RKO (cell line): ENCODE data around the gene TTLL12.

Source experiments
- DNase-seq: peaks from one replicate; pipeline ENCODE4 v3.0.0-alpha.2; 2016; ENCODE audit warnings: low spot score

Gene TTLL12

DNA sequence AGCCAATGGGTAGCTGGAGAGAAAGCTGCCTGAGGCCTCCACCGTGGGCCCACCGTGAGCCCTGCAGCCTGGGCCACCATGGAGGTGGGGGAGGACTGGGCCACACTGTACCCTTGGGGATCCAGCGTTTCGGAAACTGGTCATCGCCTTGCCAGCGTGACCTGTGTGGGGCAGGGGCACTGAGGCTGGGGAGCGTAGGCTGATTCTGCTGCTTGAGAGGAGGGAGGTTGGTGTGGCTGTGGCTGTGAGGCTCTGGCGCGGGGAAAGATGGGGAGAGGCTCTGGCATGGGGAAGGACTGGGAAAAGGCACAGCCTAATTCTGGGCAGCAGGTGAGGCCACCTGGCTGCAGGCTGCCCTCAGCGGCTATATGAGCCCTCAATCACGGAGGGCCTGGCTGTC lies 12.6 kb upstream of the TTLL12 start:
- DNase-seq: no peak

DNA sequence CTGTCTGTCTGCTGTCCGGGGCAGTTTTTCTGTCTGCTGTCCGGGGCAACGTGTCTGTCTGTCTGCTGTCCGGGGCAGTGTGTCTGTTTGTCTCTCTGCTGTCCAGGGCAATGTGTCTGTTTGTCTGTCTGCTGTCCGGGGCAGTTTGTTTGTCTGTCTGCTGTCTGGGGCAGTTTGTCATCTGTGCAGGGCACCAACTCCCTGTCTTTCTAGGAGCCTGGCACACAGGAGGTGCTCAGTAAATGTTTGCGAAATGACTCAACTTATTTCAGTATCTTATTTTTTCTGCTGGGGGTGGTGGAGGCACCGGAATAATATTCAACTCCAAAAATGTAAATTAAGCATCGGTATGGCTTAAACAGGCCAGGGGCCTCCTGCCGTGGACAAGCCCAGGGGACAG lies 12.0 kb upstream of the TTLL12 start:
- DNase-seq: no peak

DNA sequence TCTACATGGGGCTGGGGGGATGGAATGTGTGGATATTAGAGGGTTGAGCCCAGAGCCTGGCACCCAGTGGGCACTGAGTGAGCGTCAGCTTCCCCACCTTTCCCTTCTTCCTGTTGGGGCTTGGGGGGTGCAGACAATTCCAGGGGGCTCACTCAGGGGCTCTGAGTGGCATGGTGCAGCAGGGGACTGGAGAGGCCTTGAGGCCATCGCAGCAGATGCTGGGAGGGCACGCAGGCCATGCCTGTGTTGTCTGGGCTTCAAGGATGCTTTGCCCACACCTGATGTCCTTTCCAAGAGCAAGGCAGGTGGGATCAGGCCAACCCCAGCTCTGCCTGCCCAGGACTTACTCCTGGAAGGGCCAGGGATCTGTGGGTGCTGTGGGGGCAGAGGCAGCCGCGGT lies 11.2 kb upstream of the TTLL12 start:
- no peak for DNase-seq

DNA sequence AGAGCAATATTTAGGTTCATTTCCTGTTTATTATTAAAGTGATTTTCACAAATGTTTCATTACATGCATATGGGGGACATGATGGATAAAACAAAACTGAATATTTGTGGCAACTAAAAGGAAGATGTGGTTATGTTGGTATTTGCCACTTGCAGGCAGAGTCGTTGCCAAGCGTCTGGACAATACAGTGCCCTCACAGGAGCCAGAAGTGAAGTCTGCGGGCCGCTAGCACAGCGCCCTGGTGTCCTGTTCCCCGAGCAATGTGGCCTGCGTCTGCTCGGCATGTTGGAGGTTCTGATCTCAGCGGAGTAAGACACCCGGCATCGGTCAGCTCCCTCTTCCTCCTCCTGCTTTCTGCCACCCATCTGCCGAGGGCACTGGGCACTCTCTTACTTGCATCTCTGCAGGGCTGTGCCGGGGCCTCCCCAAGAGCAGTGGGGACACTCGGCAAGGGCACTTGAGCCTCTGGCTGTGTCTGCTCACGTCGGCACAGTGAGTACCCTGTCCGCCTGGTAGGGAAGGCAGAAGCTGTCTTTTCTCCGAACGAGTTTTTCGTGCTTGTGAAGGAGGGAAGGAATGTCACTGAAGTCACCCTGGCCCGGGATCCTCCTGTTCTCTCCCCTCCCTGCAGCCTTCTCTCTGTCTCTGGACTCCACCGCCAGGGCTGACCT lies 10.5 kb upstream of the TTLL12 start:
- DNase-seq: no peak

DNA sequence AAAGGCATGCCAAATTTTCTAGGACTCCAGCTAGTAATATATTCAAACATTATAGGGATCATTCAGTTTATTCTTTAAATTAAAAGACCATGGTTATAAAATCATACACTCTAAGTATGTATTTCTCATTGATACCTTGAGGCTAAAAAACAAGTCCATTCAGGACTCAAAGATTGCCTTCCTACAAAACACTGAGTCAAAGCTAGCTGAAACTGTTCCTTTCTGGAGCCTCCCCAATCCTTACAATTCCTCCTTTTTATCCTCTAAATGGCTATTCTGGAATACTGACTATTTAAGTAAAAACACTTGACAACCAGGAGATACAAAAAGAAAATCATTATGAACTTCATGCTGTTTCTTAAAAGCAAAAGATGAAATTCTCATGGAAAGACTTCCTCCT lies 4.9 kb upstream of the TTLL12 start:
- no peak for DNase-seq

DNA sequence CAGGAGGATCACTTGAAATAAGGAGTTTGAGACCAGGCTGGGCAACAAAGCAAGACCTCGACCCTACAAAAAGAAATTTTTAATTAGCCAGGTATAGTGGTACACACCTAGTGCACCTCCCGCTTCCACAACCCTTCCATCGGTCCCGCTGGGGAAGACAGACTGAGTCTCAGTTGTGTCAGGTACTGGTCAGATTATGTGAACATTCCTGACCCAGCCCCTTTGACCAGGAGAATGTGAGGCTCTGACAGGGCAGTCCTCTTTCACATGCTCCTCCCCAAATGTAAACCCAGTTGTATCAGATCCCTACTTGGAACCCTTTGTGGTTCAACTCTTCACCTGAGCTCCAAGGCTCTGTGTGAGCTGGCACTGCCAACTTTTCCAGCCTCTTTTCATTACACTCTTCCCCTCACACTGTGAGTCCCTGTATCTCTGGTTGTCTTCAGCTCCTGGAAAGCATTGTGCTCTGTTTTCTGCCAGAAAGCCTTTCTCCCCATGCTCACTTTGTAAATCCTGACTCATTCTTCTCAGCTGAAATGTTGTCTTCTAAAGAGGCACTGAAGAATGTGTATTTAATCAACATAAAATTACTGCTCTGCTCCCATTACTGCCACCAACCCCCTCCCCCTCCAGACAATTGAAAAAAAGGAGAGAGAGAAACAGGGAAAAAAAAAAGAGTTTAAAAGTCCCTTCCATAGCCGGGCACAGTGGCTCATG lies 2.1 kb upstream of the TTLL12 start:
- no peak for DNase-seq

DNA sequence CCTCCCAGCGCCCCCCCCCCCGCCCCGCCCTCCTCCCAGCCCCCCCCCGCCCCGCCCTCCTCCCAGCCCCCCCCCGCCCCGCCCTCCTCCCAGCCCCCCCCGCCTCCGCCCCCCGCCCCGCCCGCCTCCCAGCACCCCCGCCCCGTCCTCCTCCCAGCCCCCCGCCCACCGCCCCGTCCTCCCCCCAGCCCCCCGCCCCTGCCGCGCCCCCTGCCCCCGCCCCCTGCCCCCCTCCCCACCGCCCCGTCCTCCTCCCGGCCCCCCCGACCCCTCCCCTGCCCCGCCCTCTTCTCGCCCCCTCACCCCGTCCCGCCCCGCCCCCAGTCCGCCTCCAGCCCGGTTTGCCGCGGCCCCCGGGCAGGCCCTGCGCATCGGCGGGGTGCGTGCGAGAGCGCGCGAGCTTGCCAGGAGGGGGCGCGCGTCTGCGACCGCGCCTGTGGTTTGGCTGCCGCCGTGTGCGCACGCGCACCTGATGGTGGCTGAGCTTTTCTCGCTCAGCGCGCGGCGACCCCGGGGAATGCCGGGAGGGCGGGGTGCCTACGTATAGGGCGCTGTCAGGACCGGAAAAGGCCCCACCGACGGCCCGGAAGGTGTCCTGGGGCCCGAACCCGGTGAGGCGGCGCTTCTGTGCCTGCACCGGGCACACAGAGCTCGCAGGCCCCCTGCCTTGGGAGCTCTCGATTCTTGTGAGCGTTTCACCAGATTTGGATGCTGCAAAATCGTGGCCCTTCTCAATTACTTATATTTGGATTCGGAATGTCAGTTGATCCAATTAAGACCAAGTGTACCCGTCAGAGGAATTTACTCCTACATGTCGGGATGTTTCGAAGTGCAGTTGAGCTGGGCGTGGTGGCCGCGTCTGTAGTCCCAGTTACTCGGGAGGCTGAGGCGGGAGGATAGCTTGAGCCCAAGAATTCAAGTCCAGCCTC lies 501 bp upstream of the TTLL12 start:
- DNase-seq: peak; percentile 95

DNA sequence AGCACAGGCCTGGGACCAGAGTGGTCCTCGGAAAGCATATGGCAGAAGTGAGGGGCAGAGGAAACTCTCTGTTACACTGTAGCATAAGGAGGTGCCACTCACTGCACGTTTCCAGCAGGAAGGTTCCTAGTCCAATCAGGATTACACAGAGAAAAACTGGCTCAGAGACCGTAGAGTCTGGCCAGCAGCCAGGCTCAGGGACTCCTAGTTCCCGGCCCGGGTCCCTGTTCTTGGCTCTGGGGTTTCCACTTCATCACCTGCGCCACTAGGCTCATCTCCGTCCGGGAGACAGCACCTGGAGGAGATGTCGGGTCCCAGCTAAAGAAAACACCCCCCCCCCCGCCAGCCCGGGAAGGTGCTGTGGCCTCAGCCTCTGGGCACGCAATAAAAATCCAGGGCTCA lies 1.1 kb downstream of the TTLL12 start:
- DNase-seq: peak; percentile 71

DNA sequence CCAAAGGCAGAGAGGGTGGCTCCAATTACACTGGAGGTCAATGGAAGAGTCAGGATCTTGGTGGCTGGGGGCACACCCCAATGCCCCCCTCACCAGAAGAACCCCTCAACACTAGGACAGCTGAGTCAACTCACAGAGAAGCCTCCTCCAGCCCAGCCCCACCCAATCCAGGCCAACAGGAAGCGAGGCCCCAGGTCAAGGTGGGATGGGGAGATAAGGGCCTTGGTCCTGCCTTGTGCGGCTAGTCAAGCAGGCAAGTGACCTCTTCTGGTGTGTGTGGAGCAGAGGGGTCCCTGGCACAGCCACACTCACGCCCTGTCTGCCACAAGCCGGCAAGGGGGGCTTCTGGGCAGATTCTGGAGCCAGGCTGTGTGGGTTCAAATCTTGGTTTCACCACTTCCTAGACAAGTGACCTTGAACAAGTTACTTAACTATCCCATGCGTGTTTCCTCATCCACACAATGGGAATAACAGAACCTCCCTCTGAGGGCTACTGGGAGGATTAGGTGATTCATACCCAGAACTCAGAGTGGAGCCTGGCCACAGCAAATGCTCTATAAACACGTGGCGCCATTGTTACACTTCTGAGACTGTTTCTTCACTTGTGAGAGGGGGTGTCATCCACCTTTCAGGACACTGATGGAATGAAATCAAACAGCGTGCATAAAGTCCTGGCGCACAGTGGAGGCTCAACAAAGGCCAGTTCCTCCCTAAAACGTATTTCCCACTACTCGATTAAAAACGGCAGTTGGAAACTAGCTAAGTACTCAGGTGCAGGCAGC lies 3.2 kb downstream of the TTLL12 start:
- no peak for DNase-seq

DNA sequence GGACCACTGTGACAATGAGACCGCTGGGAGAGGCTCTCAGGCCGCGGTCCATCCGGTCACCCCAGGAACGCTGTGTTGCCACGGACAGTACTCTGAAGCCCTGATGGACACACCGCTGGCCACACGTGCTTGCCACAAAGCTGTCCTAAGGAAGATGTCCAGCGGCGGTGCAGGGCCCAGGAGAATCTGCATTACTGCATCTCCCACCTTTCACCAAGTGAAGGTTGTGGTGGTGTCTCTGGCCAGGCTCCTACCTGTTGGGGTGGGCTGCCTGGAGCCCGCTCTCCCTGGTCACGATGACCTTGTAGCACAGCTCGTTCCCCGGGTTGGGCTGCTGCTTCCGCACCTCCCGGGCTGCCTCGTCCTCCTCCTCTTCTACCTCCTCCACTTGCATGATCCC lies 4.2 kb downstream of the TTLL12 start:
- no peak for DNase-seq

DNA sequence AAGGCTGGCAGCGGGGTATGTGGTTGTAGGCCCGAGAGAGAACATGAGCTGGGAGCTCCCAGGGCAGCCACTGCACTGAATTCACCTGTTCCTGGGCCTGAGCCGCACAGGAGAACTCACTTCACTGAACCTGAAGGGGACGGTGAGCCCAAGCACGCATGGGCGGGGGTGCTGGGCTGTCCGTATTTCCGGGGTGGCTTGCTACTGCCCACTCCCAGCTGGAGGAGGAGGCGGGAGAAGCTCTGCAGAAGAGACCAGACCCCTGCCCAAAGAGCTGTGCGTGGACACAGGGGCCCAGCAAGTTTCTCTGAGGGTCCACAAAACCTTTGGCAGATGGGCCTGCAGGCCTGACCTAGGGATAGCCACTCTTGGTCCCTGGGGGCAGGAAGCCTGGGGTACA lies 4.8 kb downstream of the TTLL12 start:
- DNase-seq: no peak

DNA sequence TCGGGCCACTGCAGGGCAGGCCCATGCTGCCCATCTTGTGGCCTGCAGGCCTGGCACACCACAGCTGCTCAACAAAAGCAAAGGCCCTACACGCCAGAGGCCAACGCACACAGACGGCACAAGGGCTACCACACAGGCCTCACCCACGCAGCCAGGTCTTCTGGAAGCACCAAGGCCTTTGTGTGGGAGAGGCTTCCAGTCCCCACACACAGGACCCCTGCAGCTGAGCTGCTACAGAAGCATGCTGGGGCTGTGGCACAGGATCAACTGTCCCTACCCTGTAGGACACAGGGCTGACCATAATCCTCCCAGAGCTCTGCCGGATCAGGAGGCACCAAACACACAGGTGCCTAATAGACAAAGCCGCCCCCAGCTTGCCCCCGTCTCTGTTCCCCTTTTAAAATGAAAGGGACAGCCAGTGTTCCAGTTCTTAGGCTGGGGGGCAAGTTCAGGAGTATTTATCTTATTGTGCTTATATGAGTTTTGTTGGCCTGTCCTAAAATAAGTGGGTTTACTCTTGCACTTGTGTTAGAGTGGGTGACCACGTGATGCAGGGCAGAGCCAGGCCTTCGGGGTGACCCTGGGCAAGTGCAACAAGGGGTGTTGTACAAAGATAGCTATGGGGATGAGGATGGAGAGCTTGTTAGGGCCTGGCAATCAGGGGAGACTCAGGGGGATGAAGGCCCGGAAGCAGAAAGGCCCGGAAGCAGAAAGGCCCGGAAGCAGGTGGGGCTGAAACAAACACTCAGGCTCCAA lies 5.4 kb downstream of the TTLL12 start:
- no peak for DNase-seq

DNA sequence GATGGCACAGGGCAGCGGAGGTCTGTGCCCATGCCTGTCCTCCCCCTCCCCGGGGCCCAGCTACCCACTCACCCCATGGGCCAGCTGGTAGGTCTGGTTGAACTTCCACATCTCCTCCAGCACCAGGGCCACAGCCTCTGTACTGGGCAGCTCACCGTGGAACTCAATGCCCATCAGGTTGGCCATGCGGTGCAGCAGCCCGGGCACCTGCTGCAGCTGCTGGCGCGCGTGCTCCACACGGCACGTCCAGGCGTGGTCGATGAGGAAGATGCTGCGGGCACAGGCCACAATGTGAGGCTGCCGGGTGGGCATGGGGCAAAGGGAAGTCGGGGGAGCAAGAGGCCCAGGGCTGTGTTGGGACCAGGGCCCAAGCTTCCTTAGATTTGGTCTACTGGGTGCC lies 6.3 kb downstream of the TTLL12 start:
- DNase-seq: no peak

DNA sequence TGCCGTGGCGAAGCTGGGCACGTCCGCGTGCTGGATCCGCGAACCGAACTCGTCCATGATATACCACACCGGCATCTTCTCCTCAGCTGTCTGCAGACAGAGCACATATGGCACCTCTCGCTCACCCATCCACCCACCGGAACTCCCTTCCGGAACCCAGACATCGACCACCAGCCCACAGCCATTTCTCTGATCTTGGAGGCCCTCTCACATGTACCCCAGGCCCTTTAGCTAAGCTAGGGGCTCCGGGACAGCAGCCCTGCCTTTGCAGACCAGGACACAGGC lies 7.1 kb downstream of the TTLL12 start:
- DNase-seq: no peak

DNA sequence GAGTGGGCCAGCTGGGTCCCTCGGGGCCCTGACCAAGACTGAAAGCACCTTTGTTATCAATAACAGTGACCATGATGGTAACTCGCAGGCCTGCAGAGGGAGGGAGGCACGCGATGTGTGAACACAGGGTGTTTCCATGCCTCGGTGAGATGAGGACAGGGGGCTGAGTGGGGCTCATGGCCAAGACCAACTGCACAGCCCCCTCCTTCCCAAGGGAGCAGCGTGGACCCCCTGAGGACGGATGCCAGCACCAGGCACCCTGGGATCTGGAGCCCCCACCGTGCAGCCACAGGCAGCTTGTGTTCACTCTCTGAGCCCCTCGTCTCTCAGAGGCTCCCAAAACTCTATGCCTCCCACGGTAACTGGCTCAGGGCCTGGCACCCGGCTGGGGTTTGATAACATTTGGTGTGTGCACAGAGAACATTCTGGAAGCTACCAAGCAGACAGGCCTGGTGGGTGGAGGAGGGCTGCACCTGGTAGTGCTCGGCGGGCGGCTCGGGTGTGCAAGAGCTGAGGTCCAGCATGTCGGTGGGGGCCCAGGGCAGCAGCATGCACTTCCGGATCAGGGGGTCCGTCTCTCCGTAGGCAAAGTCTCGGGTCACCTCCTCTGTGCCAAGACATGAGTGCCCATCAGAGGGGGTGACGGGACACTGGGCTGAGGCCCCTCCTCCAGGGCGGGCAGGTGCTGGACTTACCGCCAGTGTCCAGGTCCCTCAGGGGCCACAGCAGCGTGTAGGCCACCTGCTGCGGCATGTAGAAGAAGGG lies 7.6 kb downstream of the TTLL12 start:
- DNase-seq: no peak

DNA sequence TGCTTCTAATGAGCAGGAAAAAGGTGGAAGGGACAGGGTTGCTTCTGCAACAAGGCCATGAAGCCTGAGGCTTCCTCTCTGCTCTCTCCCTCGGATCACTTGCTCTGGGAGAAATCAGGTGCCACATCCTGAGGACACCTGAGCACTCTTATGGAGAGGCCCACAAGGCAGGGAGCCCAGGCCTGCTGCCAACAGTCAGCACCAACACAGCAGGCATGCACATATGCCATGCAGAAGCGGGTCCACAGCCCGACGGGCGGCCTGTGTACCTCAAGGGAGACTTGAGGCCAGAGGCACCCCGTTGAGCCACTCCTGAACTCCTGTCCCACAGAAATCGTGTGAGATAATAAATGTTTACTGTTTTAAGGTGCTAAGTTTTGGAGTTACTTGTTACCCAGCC lies 9.5 kb downstream of the TTLL12 start:
- DNase-seq: no peak

DNA sequence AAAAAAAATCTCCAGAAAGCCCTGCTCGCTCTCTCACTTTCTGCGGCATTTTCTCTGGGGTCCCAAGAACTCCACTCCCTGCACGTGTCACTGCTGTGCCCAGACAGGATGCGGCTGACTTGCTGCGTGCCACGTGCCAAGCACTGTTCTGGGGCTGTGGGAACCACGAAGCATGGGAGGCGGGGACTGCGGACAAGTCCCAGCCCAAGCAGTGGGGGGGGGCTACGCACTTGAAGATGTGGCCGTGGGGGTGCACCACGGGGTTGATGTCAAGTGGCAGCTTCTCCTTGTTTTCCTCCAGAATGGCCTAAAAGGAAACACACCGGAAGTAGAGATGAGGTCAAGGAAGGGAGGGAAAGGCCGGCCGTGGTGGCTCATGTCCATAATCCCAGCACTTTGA lies 10.8 kb downstream of the TTLL12 start:
- DNase-seq: no peak

DNA sequence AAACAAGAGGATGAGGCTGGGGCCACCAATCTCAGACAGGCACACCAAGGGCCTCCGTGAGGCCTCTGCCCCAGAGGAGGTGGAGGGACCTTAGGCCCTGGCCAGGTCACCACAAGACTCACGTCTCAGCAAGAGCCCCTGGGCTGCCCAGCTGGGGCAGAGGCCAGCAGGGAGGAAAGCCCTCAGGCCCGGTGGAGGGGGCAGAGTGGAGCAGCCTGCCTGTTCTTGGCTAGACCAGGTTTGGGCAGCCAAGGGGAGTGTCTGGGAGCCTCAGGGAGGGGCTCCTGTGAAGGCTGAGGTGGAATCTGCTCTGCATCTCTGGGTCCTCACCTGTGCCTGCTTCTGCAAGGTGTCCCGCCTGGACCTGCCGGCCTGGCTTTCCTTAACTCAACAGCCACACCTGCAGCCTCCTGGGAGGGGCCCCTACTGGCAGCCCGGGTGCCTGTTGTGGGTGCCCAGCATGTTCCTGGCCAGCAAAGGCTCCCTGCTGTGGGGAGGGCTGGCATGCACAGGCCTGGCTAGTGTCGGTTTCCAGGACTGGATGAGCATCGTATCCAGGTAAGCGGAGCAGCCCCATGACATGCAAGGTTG lies 11.9 kb downstream of the TTLL12 start:
- DNase-seq: no peak

DNA sequence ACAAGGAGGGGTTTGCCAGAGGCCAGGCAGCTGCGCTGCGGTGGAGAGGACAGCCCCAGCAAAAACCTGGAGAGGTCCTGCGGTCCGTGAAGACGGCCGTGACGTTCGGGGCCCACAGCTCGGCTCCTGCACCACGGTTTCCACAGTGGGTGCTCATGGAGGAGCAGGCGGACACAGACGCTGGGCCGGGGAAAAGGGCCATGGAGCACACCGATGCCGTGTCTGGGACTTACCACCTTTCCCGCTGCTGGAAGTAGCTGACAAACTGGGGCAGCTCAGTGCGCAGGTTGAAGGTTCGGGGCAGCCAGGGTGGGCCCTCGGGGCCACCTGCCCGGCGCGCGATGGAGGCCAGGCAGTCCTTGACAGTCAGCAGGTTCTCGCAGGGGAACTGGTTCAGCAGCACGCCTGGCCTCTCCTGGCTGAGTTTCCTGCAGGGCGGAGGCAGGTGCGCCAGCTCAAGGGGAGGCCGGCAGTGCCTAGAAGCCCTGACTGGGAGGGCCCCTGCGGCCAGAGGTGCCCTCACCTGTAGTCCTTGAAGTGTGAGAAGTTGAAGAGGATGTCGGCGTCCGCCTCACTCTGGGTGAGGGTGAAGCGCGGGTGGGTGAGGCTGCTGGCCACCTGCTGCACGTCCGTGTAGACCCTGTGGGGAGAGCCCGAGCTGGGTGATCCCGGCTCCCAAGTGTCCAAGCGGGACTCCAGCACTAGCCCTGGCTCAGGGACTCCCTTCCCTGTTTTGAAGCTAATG lies 12.8 kb downstream of the TTLL12 start:
- DNase-seq: no peak

DNA sequence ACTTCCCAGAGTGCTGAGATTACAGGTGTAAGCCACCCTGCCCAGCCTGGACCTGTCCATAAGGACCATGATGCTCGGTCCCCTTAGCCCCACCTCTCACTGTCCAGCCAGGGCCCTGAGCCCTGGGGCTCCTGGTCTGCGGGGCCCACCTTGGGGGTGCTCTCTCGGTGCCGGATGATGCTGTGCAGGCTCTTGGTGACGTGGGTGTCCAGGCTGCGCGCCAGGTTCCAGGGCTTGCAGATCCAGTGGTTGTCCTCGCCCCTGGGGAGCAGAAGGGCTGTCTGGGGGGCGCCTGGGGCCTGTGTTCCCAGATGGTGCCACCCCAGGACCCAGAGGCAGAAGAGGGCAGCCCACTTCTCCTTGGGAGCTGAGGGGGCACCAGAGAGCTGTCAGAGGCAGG lies 13.4 kb downstream of the TTLL12 start:
- DNase-seq: no peak
